T-cell (primary cell): Measurements from ENCODE around the gene FAT3. TPM values are rescaled to one million over a fixed set of nuclear protein-coding genes. Genes with fewer than 3 reads are reported as not detected.

Experiments
- ATAC-seq, 4 experiments: fragments of 200-7000 bp in 3 of 4; fragments of 150-1000 bp in 1 of 4; cut with Tn5 transposase; replicated peaks in 1 of 4; 1 replicate in 3 of 4; 2 replicates in 1 of 4; pipeline ENCODE4 v1.10.0; 2021; ENCODE audit warnings: moderate library complexity in 3 of 4, mild to moderate bottlenecking in 2 of 4, moderate number of reproducible peaks in 1 of 4
- CTCF ChIA-PET, 2 donors: fragments of 300-600 bp; sonication (Branson Sonifier 250); formaldehyde crosslinking; loops; one replicate each; lab custom pipeline; 2022; ENCODE audit warnings: antibody characterized with exemption in 2 of 2; lab: Charles Lee
- POLR2A ChIA-PET, 2 donors: fragments of 300-600 bp; sonication (Branson Sonifier 250); formaldehyde crosslinking; loops; one replicate each; lab custom pipeline; 2022; ENCODE audit warnings: antibody characterized with exemption in 2 of 2; lab: Charles Lee
- DNase-seq, 35 experiments: peaks; one replicate each; pipeline versions ENCODE4 v3.0.0 to v3.0.0-alpha.2; 2013 to 2023
- H3K27ac ChIP-seq: one replicate; pipeline ENCODE4 v1.5.1; 2013; ENCODE audit warnings: low read length
- H3K27me3 ChIP-seq, 2 experiments: replicated peaks in 1 of 2; 1 replicate in 1 of 2; 2 replicates in 1 of 2; pipeline versions ENCODE4 v1.6.1 to v1.7.0; 2013; ENCODE audit warnings: low read length in 1 of 2, mixed read lengths in 1 of 2; ENCODE audit not compliant: control insufficient read depth in 2 of 2, insufficient read depth in 2 of 2; ENCODE audit errors: extremely low read depth in 1 of 2
- H3K36me3 ChIP-seq, 2 donors: 1 replicate in 1 of 2; 2 replicates in 1 of 2; pipeline versions ENCODE4 v1.6.1 to v1.7.0; 2013; ENCODE audit warnings: low read length in 1 of 2; ENCODE audit not compliant: control insufficient read depth in 2 of 2, insufficient read depth in 1 of 2; ENCODE audit errors: extremely low read depth in 1 of 2
- H3K4me1 ChIP-seq, 2 experiments: 1 replicate in 1 of 2; 2 replicates in 1 of 2; pipeline versions ENCODE4 v1.6.1 to v1.7.0; 2013; ENCODE audit warnings: low read length in 2 of 2, mixed read lengths in 1 of 2; ENCODE audit not compliant: insufficient read depth in 2 of 2, control insufficient read depth in 1 of 2; ENCODE audit errors: extremely low read depth in 1 of 2
- H3K4me3 ChIP-seq, 2 donors: 1 replicate in 1 of 2; 2 replicates in 1 of 2; pipeline versions ENCODE4 v1.5.1 to v1.7.0; 2013; ENCODE audit warnings: mild to moderate bottlenecking in 2 of 2, low read length in 1 of 2, moderate library complexity in 1 of 2; ENCODE audit not compliant: control insufficient read depth in 1 of 2; ENCODE audit errors: extremely low read depth in 1 of 2
- H3K9me3 ChIP-seq: 2 replicates; pipeline ENCODE4 v1.7.0; 2013
- H3K27ac Mint-ChIP-seq, 2 donors: one replicate each; pipeline ENCODE4 v1.8.0; 2020 to 2021; ENCODE audit warnings: mild to moderate bottlenecking in 2 of 2, mixed read lengths in 2 of 2
- H3K27me3 Mint-ChIP-seq, 2 donors: one replicate each; pipeline ENCODE4 v1.8.0; 2021 to 2022; ENCODE audit warnings: mixed read lengths in 2 of 2
- H3K36me3 Mint-ChIP-seq: one replicate; pipeline ENCODE4 v1.8.0; 2021; ENCODE audit warnings: mixed read lengths
- H3K4me1 Mint-ChIP-seq, 3 donors: one replicate each; pipeline ENCODE4 v1.8.0; 2020 to 2022; ENCODE audit warnings: mixed read lengths in 3 of 3, mild to moderate bottlenecking in 1 of 3
- H3K4me3 Mint-ChIP-seq, 3 donors: one replicate each; pipeline ENCODE4 v1.8.0; 2020 to 2022; ENCODE audit warnings: mild to moderate bottlenecking in 3 of 3, mixed read lengths in 3 of 3, moderate library complexity in 3 of 3
- H3K9me3 Mint-ChIP-seq, 3 donors: one replicate each; pipeline ENCODE4 v1.8.0; 2020 to 2022; ENCODE audit warnings: mixed read lengths in 3 of 3
- WGBS: methylation state at CpG from one replicate; pipeline ENCODE4 v1.1.5; 2013; ENCODE audit warnings: missing lambda C conversion rate; ENCODE audit not compliant: insufficient coverage; 5-methylcytosine and 5-hydroxymethylcytosine counted together
- total RNA-seq, 35 experiments: library from RNA in 6 of 35; stranded (reverse) in 6 of 35; fragments of 120-200 nt in 1 of 35; gene quantifications; one replicate each; pipeline versions ENCODE4 v1.2.1 to v1.2.4 and lab custom pipeline; 2013 to 2026

FAT3 gene
- total RNA-seq, 5 donors from 2014 or later (not counting 1 experiment from before 2014, with no cell fraction given) = under 0.01 to 0.03 (median 0.03) TPM; not detected in 2

DNA sequence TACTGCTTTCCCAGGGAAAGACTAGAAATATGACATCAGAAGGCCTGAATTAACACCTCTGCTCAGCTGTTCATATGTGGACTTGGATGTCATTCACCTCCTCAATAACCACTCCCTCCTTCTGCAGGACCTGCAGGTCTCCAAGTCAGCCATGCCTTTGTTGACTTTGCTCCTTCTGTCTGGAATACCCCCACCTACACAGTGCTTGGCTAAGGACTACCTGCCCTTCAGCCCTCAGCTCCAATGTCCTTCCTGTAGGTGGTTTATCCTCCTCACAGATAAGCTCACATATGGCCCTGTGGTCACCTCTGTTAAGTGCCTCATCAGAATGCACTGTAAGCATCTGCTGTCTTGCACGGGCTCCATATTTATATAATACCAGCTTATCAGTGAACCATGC is 26.4 kb upstream of the FAT3 start:
- Histone ChIP-seq H3K36me3 (no peaks in the 10 kb centered on the region), H3K4me3 (no peak overlapping the region), H3K27me3 (no peaks in the 10 kb centered on the region), H3K4me1 (no peaks in the 10 kb centered on the region), H3K9me3 (no peaks in the 10 kb centered on the region), H3K27ac (no peak overlapping the region)
- H3K27ac Mint-ChIP-seq = no peak overlapping the region
- no peak for ATAC-seq
- H3K9me3 Mint-ChIP-seq = peaks cover 5 to 13% (median 7%) of the 10 kb centered on the region in 3 donors
- POLR2A ChIA-PET = no interaction called here
- DNase-seq = no peak
- CTCF ChIA-PET = no interaction called here
- no peaks in the 10 kb centered on the region for H3K27me3 Mint-ChIP-seq
- H3K4me3 Mint-ChIP-seq = no peak overlapping the region
- H3K36me3 Mint-ChIP-seq = no peaks in the 10 kb centered on the region
- no peaks in the 10 kb centered on the region for H3K4me1 Mint-ChIP-seq
- no CpG with 5 or more reads among the region's 1 CpG for WGBS

DNA sequence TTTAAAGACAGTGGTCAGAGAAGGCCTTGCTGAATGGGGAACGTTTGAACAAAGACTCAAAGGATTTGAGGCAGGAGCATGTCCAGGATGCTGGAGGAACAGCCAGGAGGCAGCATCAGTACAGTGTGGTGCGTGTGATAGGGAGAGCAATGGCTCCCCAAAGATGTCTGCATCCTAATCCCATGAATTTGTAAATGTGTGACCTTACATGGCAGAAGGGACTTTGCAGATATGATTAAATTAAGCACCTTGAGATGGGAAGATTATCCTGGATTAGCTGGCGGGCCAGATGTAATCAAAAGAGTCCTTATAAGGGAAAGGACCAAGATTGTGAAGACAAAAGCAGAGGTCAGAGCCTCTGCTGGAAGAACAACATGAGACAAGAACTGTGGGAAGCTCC is 24.6 kb upstream of the FAT3 start:
- H3K9me3 ChIP-seq = no peaks in the 10 kb centered on the region
- no peaks in the 10 kb centered on the region for H3K4me1 ChIP-seq
- 68% methylated on average over 3 of the region's 3 CpGs for WGBS
- CTCF ChIA-PET = no interaction called here
- DNase-seq (no peak), ATAC-seq (no peak)
- H3K27me3 ChIP-seq = no peaks in the 10 kb centered on the region
- no peak overlapping the region for H3K4me3 Mint-ChIP-seq
- no peak overlapping the region for H3K4me3 ChIP-seq
- H3K36me3 Mint-ChIP-seq = no peaks in the 10 kb centered on the region
- POLR2A ChIA-PET = no interaction called here
- H3K27me3 Mint-ChIP-seq = no peaks in the 10 kb centered on the region
- no peak overlapping the region for H3K27ac Mint-ChIP-seq
- H3K36me3 ChIP-seq = no peaks in the 10 kb centered on the region
- no peak overlapping the region for H3K27ac ChIP-seq
- H3K4me1 Mint-ChIP-seq = no peaks in the 10 kb centered on the region
- peaks cover 5 to 18% (median 7%) of the 10 kb centered on the region in 3 donors for H3K9me3 Mint-ChIP-seq

DNA sequence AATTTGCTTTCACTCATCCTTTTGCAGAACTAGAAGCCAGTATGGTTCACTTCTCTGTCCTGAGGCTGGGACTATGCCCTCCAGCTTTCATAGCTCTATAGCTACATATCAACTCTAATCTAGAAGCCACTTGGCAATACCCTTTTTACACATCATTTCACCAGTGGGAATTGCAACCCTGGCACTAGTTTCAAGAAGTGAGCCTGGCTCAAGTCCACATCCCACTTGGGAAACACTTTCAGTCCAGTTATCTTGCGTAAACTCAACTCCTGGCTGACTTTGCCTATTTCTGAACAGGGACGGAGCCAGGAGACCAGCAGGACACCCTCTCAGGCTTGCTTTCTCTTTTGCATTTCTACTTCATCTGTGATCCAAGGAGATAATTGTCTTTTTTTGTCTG is 19.9 kb upstream of the FAT3 start:
- Mint-ChIP-seq H3K27ac (no peak overlapping the region), H3K9me3 (peaks cover 2 to 11% (median 11%) of the 10 kb centered on the region in 3 donors), H3K4me1 (no peaks in the 10 kb centered on the region), H3K27me3 (peaks cover 0 to under 1% of the 10 kb centered on the region in 2 donors), H3K36me3 (no peaks in the 10 kb centered on the region), H3K4me3 (no peak overlapping the region)
- no peaks in the 10 kb centered on the region for H3K4me1 ChIP-seq
- no peak overlapping the region for H3K4me3 ChIP-seq
- no peaks in the 10 kb centered on the region for H3K9me3 ChIP-seq
- WGBS = no CpG with 5 or more reads among the region's 2 CpGs
- ATAC-seq (no peak), DNase-seq (no peak)
- ChIA-PET CTCF (no interaction called here), POLR2A (no interaction called here)
- H3K27ac ChIP-seq = no peak overlapping the region
- H3K27me3 ChIP-seq = no peaks in the 10 kb centered on the region
- no peaks in the 10 kb centered on the region for H3K36me3 ChIP-seq

DNA sequence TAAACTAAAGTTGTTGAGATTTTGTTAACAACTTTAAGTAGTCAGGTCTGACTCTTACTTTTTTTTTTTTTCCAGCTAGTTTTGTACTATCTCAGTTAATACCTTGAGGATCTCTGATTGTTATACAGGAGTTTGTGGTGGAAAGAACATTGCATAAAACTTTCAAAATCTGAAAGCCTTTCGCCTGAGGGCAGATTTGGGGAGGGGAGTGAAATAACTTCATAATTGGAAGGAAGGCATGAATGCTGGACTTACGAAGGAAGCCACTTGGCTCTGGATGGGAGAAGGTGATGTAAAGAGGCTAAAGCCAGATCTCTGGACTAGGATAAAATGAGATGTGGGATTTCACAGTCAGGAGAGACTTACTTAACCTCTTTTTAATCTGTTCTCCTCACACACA is 18.2 kb upstream of the FAT3 start:
- WGBS = 62% methylated on average over 2 of the region's 2 CpGs
- no peak for ATAC-seq
- no peak overlapping the region for H3K27ac Mint-ChIP-seq
- H3K4me3 Mint-ChIP-seq = no peak overlapping the region
- H3K4me1 Mint-ChIP-seq = no peaks in the 10 kb centered on the region
- no peak for DNase-seq
- H3K36me3 Mint-ChIP-seq = no peaks in the 10 kb centered on the region
- Histone ChIP-seq H3K36me3 (no peaks in the 10 kb centered on the region), H3K27me3 (no peaks in the 10 kb centered on the region), H3K9me3 (no peaks in the 10 kb centered on the region), H3K4me3 (no peak overlapping the region), H3K4me1 (no peaks in the 10 kb centered on the region), H3K27ac (no peak overlapping the region)
- POLR2A ChIA-PET = no interaction called here
- peaks cover 0 to 5% (median 4%) of the 10 kb centered on the region in 3 donors for H3K9me3 Mint-ChIP-seq
- CTCF ChIA-PET = no interaction called here
- peaks cover 0 to 3% of the 10 kb centered on the region in 2 donors for H3K27me3 Mint-ChIP-seq

DNA sequence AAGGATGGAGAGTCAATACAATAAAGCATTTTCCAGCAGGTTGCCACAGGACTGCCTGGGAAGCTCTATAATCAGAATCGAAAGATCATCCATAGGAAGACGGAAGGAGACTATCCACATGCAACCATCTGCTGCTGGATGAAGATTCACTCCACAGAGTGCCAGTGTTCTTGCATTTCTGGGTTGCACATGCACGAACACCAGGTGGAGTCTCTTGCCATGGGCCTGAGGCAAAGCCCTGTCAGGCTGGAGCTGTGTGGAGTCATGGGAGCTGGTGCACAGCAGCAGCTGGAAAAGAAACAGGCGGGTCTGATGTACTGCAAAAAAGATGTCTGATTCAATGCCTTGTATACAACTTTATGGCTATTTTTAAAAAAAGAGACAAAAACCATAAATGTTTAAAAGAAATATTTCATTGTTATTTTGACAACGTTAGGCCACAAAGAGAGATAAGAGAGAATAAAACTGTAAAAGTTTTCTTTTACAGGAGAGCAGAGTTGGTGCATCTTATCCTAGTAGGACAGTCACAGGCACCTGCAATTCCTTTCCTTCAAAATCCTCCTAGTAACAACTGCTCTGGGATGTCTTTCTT is 12.9 kb upstream of the FAT3 start:
- Histone ChIP-seq H3K27ac (no peak overlapping the region), H3K36me3 (no peaks in the 10 kb centered on the region), H3K4me3 (no peak overlapping the region), H3K4me1 (no peaks in the 10 kb centered on the region), H3K27me3 (no peaks in the 10 kb centered on the region), H3K9me3 (no peaks in the 10 kb centered on the region)
- H3K27ac Mint-ChIP-seq = no peak overlapping the region
- no peaks in the 10 kb centered on the region for H3K4me1 Mint-ChIP-seq
- peaks cover 0 to 3% of the 10 kb centered on the region in 2 donors for H3K27me3 Mint-ChIP-seq
- no peak overlapping the region for H3K4me3 Mint-ChIP-seq
- no peaks in the 10 kb centered on the region for H3K9me3 Mint-ChIP-seq
- DNase-seq (no peak), ATAC-seq (no peak)
- 71% methylated on average over 3 of the region's 5 CpGs for WGBS
- H3K36me3 Mint-ChIP-seq = no peaks in the 10 kb centered on the region
- CTCF ChIA-PET = no interaction called here
- POLR2A ChIA-PET = no interaction called here

DNA sequence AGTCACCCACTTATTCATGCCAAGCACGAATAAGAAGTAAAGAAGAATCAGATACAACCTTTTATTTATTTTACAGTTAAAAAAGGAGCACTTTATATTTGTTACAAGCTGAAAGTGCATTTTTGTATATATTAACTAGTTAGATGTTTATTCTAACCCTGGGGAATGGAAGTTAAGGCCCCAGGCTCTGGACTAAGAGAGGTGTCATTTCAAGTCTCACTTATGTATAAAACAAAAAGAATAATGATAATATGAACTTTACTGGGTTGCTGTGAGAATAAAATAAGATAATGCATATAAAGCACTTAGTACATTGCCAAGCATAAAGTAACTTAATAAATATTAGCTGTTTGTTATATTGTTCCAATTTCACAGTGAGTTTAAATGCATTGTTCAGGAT is 12.1 kb upstream of the FAT3 start:
- no peak for ATAC-seq
- no peak overlapping the region for H3K27ac ChIP-seq
- ChIA-PET CTCF (no interaction called here), POLR2A (interaction anchor here in 1 of 2 donors (0.5 kb wide), 1 partner anchor 11 kb away, joined by 3 read pairs; no protein-coding TSS in a partner anchor)
- WGBS = no CpG with 5 or more reads among the region's 1 CpG
- Mint-ChIP-seq H3K9me3 (no peaks in the 10 kb centered on the region), H3K4me3 (no peak overlapping the region), H3K36me3 (no peaks in the 10 kb centered on the region), H3K27me3 (peaks cover 0 to 3% of the 10 kb centered on the region in 2 donors), H3K27ac (no peak overlapping the region), H3K4me1 (no peaks in the 10 kb centered on the region)
- H3K36me3 ChIP-seq = no peaks in the 10 kb centered on the region
- H3K4me1 ChIP-seq = no peaks in the 10 kb centered on the region
- no peak for DNase-seq
- H3K27me3 ChIP-seq = no peaks in the 10 kb centered on the region
- H3K9me3 ChIP-seq = no peaks in the 10 kb centered on the region
- H3K4me3 ChIP-seq = no peak overlapping the region

DNA sequence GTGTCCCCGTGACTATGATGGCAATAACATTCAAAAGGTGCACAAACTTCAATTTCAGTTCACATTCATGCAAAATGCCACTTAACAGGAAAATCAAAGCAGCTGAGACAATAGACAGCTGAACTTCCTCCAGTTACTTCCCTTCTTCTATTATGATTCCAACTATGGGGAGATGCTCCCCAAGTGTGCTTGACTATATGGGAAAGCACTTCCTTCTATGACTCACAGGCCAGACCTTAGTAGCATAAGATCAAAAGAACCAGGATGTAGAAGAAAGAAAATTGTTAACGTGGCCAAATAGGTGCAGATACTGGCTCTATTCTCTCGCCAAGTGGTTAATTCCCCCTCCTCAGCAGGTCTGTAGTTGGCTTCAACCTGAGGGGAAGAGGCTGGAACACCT is 7.8 kb upstream of the FAT3 start:
- POLR2A ChIA-PET = no interaction called here
- WGBS = 11% methylated on average over 1 of the region's 3 CpGs
- H3K27ac ChIP-seq = no peak overlapping the region
- Mint-ChIP-seq H3K36me3 (no peaks in the 10 kb centered on the region), H3K27me3 (peaks cover 3 to 6% of the 10 kb centered on the region in 2 donors), H3K4me3 (no peak overlapping the region), H3K9me3 (peaks cover 0 to 4% (median 4%) of the 10 kb centered on the region in 3 donors), H3K27ac (no peak overlapping the region), H3K4me1 (no peaks in the 10 kb centered on the region)
- DNase-seq (no peak), ATAC-seq (no peak)
- no peak overlapping the region for H3K4me3 ChIP-seq
- H3K27me3 ChIP-seq = no peaks in the 10 kb centered on the region
- no peaks in the 10 kb centered on the region for H3K9me3 ChIP-seq
- H3K36me3 ChIP-seq = no peaks in the 10 kb centered on the region
- no peaks in the 10 kb centered on the region for H3K4me1 ChIP-seq
- CTCF ChIA-PET = no interaction called here
